Left ventricle myocardium inferior (tissue), 1 donor: ENCODE data around the gene HBE1. TPM values are rescaled to one million over a fixed set of nuclear protein-coding genes. Genes with fewer than 3 reads are reported as not detected.
"Not testable (repeated sequence)": the region's sequence is repeated elsewhere in the genome, so short reads cannot be mapped to it uniquely, and the experiment has no call there.

Experiments
- DNase-seq: peaks from one replicate; pipeline ENCODE4 v3.0.0-alpha.2; 2020
- H3K27ac ChIP-seq: fragments of 200-600 bp; replicated peaks from 2 replicates; pipeline ENCODE4 v1.8.0; 2021
- H3K27me3 ChIP-seq: fragments of 200-600 bp; 2 replicates; pipeline ENCODE4 v1.8.0; 2021; ENCODE audit warnings: low read depth
- H3K36me3 ChIP-seq: fragments of 200-600 bp; 2 replicates; pipeline ENCODE4 v1.8.0; 2021
- H3K4me1 ChIP-seq: fragments of 200-600 bp; 2 replicates; pipeline ENCODE4 v1.8.0; 2021
- H3K4me3 ChIP-seq: fragments of 200-600 bp; 2 replicates; pipeline ENCODE4 v1.8.0; 2021; ENCODE audit warnings: mild to moderate bottlenecking, moderate library complexity
- H3K9me3 ChIP-seq: fragments of 200-600 bp; replicated peaks from 2 replicates; pipeline ENCODE4 v1.8.0; 2021
- CTCF ChIP-seq: fragments of 200-600 bp; IDR thresholded peaks from 2 replicates; pipeline ENCODE4 v1.8.0; 2021; ENCODE audit warnings: antibody characterized with exemption, mild to moderate bottlenecking, borderline replicate concordance
- intact Hi-C: fragments of 100-400 bp; cut with micrococcal nuclease; formaldehyde crosslinking; loops from one replicate; pipeline ENCODE4 v1.11.0; 2022
- total RNA-seq: library from RNA; stranded (reverse); fragmentation: NEBNext Ultra II Directional; extraction: Animal tissue kit (Norgen Biotek cat#: 25700); gene quantifications from one replicate; pipeline ENCODE4 v1.2.1, GENCODE V29; 2021
- donor health status: DM: no; HTN: yes; CAD: no; lungs with severe emphysema.

HBE1 gene
- total RNA-seq, 1 donor from 2014 or later, result not detected

GRCh38 chr11:5303626-5304025, 33.9 kb upstream of the HBE1 start:
- TF ChIP-seq CTCF, result no peak
- no peak for DNase-seq
- Histone ChIP-seq H3K9me3 (no peaks in the 10 kb centered on the region), H3K4me3 (no peak overlapping the region), H3K27me3 (no peaks in the 10 kb centered on the region), H3K27ac (no peak overlapping the region), H3K36me3 (no peaks in the 10 kb centered on the region), H3K4me1 (no peaks in the 10 kb centered on the region)
- intact Hi-C loops, result no loop called here

- no peak for DNase-seq
- no peaks in the 10 kb centered on the region for H3K4me1 ChIP-seq
- no peaks in the 10 kb centered on the region for H3K27me3 ChIP-seq
- H3K27ac ChIP-seq, result no peak within 1 kb of the TSS
- TF ChIP-seq CTCF, result no peak
- H3K9me3 ChIP-seq, result no peaks in the 10 kb centered on the region
- no peak within 1 kb of the TSS for H3K4me3 ChIP-seq
- intact Hi-C loops, result no loop called here
- H3K36me3 ChIP-seq, result no peaks in the 10 kb centered on the region
These were observed 32.1 kb upstream of the HBE1 start, which contains the start of gene OR51B4 for GRCh38 chr11:5301846-5302245. OR51B4 (minus strand) TSS chr11:5301946; CDS start chr11:5301946, 0 bp downstream.

GRCh38 chr11:5300251-5300650, 30.5 kb upstream of the HBE1 start:
- no peaks in the 10 kb centered on the region for H3K4me1 ChIP-seq
- TF ChIP-seq CTCF, result no peak
- H3K27me3 ChIP-seq, result no peaks in the 10 kb centered on the region
- intact Hi-C loops, result no loop called here
- H3K27ac ChIP-seq, result no peak overlapping the region
- DNase-seq, result no peak
- no peaks in the 10 kb centered on the region for H3K36me3 ChIP-seq
- H3K4me3 ChIP-seq, result no peak overlapping the region
- no peaks in the 10 kb centered on the region for H3K9me3 ChIP-seq

- H3K27ac ChIP-seq, result no peak overlapping the region
- no peaks in the 10 kb centered on the region for H3K9me3 ChIP-seq
- H3K27me3 ChIP-seq, result no peaks in the 10 kb centered on the region
- intact Hi-C loops, result no loop called here
- H3K4me3 ChIP-seq, result no peak overlapping the region
- TF ChIP-seq CTCF, result no peak
- no peak for DNase-seq
- no peaks in the 10 kb centered on the region for H3K36me3 ChIP-seq
- no peaks in the 10 kb centered on the region for H3K4me1 ChIP-seq
These were observed 28.7 kb upstream of the HBE1 start for GRCh38 chr11:5298451-5298850.

GRCh38 chr11:5297721-5298323, 28.1 kb upstream of the HBE1 start:
- Histone ChIP-seq H3K4me1 (no peaks in the 10 kb centered on the region), H3K9me3 (no peaks in the 10 kb centered on the region), H3K27ac (no peak overlapping the region), H3K36me3 (no peaks in the 10 kb centered on the region), H3K4me3 (no peak overlapping the region), H3K27me3 (no peaks in the 10 kb centered on the region)
- no peak for TF ChIP-seq CTCF
- DNase-seq, result no peak
- intact Hi-C loops, result no loop called here

GRCh38 chr11:5294342-5294995, 24.7 kb upstream of the HBE1 start:
- H3K36me3 ChIP-seq, H3K9me3 ChIP-seq, DNase-seq, intact Hi-C loops, H3K4me3 ChIP-seq, H3K27ac ChIP-seq, H3K27me3 ChIP-seq, H3K4me1 ChIP-seq: not testable (repeated sequence)
